GM12878 (cell line): Measurements from ENCODE around the gene LYPLA2. TPM values are rescaled to one million over a fixed set of nuclear protein-coding genes. Genes with fewer than 3 reads are reported as not detected.

Experiments
- BACH1 ChIP-seq: fragments of 450-650 bp; IDR thresholded peaks from 2 replicates; pipeline ENCODE4 v1.6.1; 2017; ENCODE audit warnings: mild to moderate bottlenecking, borderline replicate concordance
- BMI1 ChIP-seq: fragments of 450-650 bp; IDR thresholded peaks from 2 replicates; pipeline ENCODE4 v1.6.1; 2016; ENCODE audit warnings: mild to moderate bottlenecking, moderate library complexity, borderline replicate concordance
- NFYA ChIP-seq: IDR thresholded peaks from 2 replicates; pipeline ENCODE4 v1.6.1; 2011; ENCODE audit warnings: low read depth, mild to moderate bottlenecking, low read length, improper control_type of control experiment, borderline replicate concordance
- NRF1 ChIP-seq: conservative IDR thresholded peaks from 2 replicates; pipeline ENCODE4 v1.6.1; 2011; ENCODE audit warnings: mild to moderate bottlenecking, low read depth, low read length, improper control_type of control experiment
- POLR2AphosphoS2 ChIP-seq: IDR thresholded peaks from 2 replicates; pipeline ENCODE4 v1.6.1; 2011; ENCODE audit warnings: low read depth, mild to moderate bottlenecking, low read length, improper control_type of control experiment, moderate library complexity
- RB1 ChIP-seq: fragments of 450-650 bp; formaldehyde crosslinking; IDR thresholded peaks from 2 replicates; pipeline ENCODE4 v1.6.1; 2017; ENCODE audit warnings: mild to moderate bottlenecking, borderline replicate concordance
- SPI1 ChIP-seq: IDR thresholded peaks from 2 replicates; pipeline ENCODE4 v1.6.1; 2011; ENCODE audit warnings: low read depth, mild to moderate bottlenecking, low read length, moderate library complexity, borderline replicate concordance; ENCODE audit not compliant: insufficient read depth
- SREBF1 ChIP-seq: IDR thresholded peaks from 2 replicates; pipeline ENCODE4 v1.6.1; 2012; ENCODE audit warnings: mild to moderate bottlenecking, low read length
- polyA plus RNA-seq, 11 experiments: library from polyadenylated mRNA; depleted of rRNA in 4 of 11; unstranded in 6 of 11; stranded (reverse) in 5 of 11; fragments of >200 nt; fragmentation: Nextera tagmentation in 4 of 11; fragmentation: Illumina TruSeq in 1 of 11; extraction: Ambion mirVana in 4 of 11; extraction: Trizol in 1 of 11; gene quantifications; 1 replicate in 1 of 11; 2 replicates in 10 of 11; pipeline versions ENCODE4 v1.2.1 to v1.2.3, GENCODE V29; 2011 to 2016; ENCODE audit warnings: inconsistent platforms in 2 of 11, missing spikeins in 2 of 11, low read depth in 1 of 11
- total RNA-seq, 4 experiments: library from RNA; depleted of rRNA in 3 of 4; stranded (reverse); fragments of >200 nt in 3 of 4; fragmentation: Illumina TruSeq in 1 of 4; extraction: Trizol in 1 of 4; gene quantifications; 2 replicates each; pipeline versions ENCODE4 v1.2.1 to v1.2.3, GENCODE V29; 2013 to 2021
- TF ChIP-seq, protein P1 (sequence below): fragments of 150-350 bp; IDR thresholded peaks from 2 replicates; pipeline ENCODE4 v1.6.1; 2016; ENCODE audit warnings: low read depth, low read length
- TF ChIP-seq, protein P2 (sequence below): IDR thresholded peaks from 2 replicates; pipeline ENCODE4 v1.6.1; 2012; ENCODE audit warnings: low read depth, low read length, improper control_type of control experiment
- TF ChIP-seq, protein P3 (sequence below): IDR thresholded peaks from 2 replicates; pipeline ENCODE4 v1.6.1; 2012; ENCODE audit warnings: low read depth, low read length, improper control_type of control experiment
- TF ChIP-seq, protein P4 (sequence below): fragments of 450-650 bp; IDR thresholded peaks from 2 replicates; pipeline ENCODE4 v1.6.1; 2017; ENCODE audit warnings: antibody characterized with exemption, mild to moderate bottlenecking, moderate library complexity
- TF ChIP-seq, protein P5 (sequence below): fragments of 450-650 bp; IDR thresholded peaks from 2 replicates; pipeline ENCODE4 v1.6.1; 2016; ENCODE audit warnings: mild to moderate bottlenecking, moderate library complexity, borderline replicate concordance
- TF ChIP-seq, protein P6 (sequence below), 3 experiments: IDR thresholded peaks in 2 of 3; conservative IDR thresholded peaks in 1 of 3; 2 replicates each; pipeline ENCODE4 v1.5.1; 2011; ENCODE audit warnings: low read depth in 3 of 3, low read length in 3 of 3, mild to moderate bottlenecking in 3 of 3, control low read depth in 2 of 3, moderate library complexity in 2 of 3, inconsistent platforms in 1 of 3, mixed read lengths in 1 of 3; ENCODE audit not compliant: control insufficient read depth in 2 of 3, insufficient read depth in 1 of 3; ENCODE audit errors: extremely low read depth in 1 of 3

LYPLA2 gene
- total and polyA plus RNA-seq, 10 of the 15 experiments (the other 5 are each of a cell fraction or from before 2014, with no cell fraction given): 2.7 to 129 (median 62.3) TPM

GRCh38 chr1:23825076-23825761 is 34.3 kb downstream of the LYPLA2 start, which contains the start of gene HMGCL (continued):
- TF ChIP-seq, protein P1, sequence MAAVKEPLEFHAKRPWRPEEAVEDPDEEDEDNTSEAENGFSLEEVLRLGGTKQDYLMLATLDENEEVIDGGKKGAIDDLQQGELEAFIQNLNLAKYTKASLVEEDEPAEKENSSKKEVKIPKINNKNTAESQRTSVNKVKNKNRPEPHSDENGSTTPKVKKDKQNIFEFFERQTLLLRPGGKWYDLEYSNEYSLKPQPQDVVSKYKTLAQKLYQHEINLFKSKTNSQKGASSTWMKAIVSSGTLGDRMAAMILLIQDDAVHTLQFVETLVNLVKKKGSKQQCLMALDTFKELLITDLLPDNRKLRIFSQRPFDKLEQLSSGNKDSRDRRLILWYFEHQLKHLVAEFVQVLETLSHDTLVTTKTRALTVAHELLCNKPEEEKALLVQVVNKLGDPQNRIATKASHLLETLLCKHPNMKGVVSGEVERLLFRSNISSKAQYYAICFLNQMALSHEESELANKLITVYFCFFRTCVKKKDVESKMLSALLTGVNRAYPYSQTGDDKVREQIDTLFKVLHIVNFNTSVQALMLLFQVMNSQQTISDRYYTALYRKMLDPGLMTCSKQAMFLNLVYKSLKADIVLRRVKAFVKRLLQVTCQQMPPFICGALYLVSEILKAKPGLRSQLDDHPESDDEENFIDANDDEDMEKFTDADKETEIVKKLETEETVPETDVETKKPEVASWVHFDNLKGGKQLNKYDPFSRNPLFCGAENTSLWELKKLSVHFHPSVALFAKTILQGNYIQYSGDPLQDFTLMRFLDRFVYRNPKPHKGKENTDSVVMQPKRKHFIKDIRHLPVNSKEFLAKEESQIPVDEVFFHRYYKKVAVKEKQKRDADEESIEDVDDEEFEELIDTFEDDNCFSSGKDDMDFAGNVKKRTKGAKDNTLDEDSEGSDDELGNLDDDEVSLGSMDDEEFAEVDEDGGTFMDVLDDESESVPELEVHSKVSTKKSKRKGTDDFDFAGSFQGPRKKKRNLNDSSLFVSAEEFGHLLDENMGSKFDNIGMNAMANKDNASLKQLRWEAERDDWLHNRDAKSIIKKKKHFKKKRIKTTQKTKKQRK: no peak
- TF ChIP-seq, protein P2, sequence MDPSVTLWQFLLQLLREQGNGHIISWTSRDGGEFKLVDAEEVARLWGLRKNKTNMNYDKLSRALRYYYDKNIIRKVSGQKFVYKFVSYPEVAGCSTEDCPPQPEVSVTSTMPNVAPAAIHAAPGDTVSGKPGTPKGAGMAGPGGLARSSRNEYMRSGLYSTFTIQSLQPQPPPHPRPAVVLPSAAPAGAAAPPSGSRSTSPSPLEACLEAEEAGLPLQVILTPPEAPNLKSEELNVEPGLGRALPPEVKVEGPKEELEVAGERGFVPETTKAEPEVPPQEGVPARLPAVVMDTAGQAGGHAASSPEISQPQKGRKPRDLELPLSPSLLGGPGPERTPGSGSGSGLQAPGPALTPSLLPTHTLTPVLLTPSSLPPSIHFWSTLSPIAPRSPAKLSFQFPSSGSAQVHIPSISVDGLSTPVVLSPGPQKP: no peak
- TF ChIP-seq, protein P3, sequence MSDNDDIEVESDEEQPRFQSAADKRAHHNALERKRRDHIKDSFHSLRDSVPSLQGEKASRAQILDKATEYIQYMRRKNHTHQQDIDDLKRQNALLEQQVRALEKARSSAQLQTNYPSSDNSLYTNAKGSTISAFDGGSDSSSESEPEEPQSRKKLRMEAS: peak; percentile 65; the same call in 1 of the 2 replicates
- TF ChIP-seq POLR2AphosphoS2 (peak; percentile 84), SREBF1 (0 out of 2 replicates have a peak, but pooled peaks have one; percentile 18), SPI1 (peak; percentile 40; the same call in 1 of the 2 replicates), BMI1 (no peak), NRF1 (no peak), RB1 (peak; percentile 65; the same call in 1 of the 2 replicates), BACH1 (peak; percentile 80), NFYA (no peak)
- TF ChIP-seq, protein P4, sequence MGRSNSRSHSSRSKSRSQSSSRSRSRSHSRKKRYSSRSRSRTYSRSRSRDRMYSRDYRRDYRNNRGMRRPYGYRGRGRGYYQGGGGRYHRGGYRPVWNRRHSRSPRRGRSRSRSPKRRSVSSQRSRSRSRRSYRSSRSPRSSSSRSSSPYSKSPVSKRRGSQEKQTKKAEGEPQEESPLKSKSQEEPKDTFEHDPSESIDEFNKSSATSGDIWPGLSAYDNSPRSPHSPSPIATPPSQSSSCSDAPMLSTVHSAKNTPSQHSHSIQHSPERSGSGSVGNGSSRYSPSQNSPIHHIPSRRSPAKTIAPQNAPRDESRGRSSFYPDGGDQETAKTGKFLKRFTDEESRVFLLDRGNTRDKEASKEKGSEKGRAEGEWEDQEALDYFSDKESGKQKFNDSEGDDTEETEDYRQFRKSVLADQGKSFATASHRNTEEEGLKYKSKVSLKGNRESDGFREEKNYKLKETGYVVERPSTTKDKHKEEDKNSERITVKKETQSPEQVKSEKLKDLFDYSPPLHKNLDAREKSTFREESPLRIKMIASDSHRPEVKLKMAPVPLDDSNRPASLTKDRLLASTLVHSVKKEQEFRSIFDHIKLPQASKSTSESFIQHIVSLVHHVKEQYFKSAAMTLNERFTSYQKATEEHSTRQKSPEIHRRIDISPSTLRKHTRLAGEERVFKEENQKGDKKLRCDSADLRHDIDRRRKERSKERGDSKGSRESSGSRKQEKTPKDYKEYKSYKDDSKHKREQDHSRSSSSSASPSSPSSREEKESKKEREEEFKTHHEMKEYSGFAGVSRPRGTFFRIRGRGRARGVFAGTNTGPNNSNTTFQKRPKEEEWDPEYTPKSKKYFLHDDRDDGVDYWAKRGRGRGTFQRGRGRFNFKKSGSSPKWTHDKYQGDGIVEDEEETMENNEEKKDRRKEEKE: no peak
- TF ChIP-seq, protein P5, sequence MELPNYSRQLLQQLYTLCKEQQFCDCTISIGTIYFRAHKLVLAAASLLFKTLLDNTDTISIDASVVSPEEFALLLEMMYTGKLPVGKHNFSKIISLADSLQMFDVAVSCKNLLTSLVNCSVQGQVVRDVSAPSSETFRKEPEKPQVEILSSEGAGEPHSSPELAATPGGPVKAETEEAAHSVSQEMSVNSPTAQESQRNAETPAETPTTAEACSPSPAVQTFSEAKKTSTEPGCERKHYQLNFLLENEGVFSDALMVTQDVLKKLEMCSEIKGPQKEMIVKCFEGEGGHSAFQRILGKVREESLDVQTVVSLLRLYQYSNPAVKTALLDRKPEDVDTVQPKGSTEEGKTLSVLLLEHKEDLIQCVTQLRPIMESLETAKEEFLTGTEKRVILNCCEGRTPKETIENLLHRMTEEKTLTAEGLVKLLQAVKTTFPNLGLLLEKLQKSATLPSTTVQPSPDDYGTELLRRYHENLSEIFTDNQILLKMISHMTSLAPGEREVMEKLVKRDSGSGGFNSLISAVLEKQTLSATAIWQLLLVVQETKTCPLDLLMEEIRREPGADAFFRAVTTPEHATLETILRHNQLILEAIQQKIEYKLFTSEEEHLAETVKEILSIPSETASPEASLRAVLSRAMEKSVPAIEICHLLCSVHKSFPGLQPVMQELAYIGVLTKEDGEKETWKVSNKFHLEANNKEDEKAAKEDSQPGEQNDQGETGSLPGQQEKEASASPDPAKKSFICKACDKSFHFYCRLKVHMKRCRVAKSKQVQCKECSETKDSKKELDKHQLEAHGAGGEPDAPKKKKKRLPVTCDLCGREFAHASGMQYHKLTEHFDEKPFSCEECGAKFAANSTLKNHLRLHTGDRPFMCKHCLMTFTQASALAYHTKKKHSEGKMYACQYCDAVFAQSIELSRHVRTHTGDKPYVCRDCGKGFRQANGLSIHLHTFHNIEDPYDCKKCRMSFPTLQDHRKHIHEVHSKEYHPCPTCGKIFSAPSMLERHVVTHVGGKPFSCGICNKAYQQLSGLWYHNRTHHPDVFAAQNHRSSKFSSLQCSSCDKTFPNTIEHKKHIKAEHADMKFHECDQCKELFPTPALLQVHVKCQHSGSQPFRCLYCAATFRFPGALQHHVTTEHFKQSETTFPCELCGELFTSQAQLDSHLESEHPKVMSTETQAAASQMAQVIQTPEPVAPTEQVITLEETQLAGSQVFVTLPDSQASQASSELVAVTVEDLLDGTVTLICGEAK: no peak
- TF ChIP-seq, protein P6, sequence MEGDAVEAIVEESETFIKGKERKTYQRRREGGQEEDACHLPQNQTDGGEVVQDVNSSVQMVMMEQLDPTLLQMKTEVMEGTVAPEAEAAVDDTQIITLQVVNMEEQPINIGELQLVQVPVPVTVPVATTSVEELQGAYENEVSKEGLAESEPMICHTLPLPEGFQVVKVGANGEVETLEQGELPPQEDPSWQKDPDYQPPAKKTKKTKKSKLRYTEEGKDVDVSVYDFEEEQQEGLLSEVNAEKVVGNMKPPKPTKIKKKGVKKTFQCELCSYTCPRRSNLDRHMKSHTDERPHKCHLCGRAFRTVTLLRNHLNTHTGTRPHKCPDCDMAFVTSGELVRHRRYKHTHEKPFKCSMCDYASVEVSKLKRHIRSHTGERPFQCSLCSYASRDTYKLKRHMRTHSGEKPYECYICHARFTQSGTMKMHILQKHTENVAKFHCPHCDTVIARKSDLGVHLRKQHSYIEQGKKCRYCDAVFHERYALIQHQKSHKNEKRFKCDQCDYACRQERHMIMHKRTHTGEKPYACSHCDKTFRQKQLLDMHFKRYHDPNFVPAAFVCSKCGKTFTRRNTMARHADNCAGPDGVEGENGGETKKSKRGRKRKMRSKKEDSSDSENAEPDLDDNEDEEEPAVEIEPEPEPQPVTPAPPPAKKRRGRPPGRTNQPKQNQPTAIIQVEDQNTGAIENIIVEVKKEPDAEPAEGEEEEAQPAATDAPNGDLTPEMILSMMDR (IDR thresholded peaks at IDR 0.05 in 2 of 3, conservative IDR thresholded peaks at IDR 0.05 in 1 of 3; ENCODE audit: control insufficient read depth in 2 of 3, extremely low read depth in 1 of 3, insufficient read depth in 1 of 3, low read depth in 3 of 3, low read length in 3 of 3): no peak
